SH-SY5Y (cell line): ENCODE data around the gene IFNAR2.

Experiments used
- GATA2 ChIP-seq: IDR thresholded peaks from 2 replicates; pipeline ENCODE4 v1.6.1; 2011; ENCODE audit warnings: mild to moderate bottlenecking, low read depth, low read length
- GATA3 ChIP-seq: IDR thresholded peaks from 2 replicates; pipeline ENCODE4 v1.6.1; 2011; ENCODE audit warnings: low read depth, mild to moderate bottlenecking, low read length, moderate library complexity

GRCh38 chr21:33229099-33229783 lies 497 bp upstream of the IFNAR2 start:
- TF ChIP-seq GATA2, result no peak
- TF ChIP-seq GATA3, result no peak
